ENCODE measurements around the gene ANKRD33B.
"Not testable (repeated sequence)": the region's sequence is repeated elsewhere in the genome, so short reads cannot be mapped to it uniquely, and the experiment has no call there.

The ANKRD33B gene

DNA sequence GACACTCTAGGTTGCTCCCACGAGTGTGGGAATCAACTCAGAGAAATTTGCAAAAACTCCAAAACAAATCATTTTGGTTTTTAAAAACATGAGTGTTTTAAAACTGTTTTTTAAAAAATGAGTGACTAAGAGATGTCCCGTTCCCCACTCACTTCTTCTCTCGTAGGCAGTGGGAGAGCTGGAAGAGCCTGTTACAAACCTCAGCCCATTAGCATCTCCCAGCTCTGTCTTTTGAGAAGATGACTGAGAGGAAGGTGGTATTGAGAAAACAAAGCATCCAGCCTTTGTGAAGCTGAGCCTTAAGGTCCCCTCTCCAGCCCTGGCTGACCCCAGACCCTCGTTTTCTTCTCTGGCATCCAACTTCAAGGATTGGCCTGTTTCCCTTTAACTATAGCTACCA, 4.7 kb upstream of the ANKRD33B start:
- no peak for DNase-seq (ENCODE audit: low spot score)

DNA sequence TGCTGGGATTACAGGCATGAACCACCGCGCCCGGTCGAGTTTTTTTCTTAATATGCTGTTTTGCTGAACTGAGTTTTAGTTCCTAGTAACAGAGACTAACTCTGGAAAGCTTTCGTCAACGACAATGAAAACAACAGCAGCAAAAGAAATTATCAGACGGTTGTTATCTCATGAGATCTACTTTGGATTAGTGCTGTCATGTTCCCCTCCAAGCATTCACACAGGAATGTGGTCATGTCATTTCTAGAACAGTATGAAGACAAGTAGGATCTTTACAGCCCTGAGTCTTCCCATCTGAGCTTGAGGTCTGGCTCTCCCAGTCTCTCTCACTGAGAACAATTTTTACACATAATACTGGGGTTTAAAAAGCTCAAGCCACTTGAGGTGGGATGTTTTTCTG, 4.0 kb upstream of the ANKRD33B start:
- no peak for DNase-seq (ENCODE audit: low spot score)

- DNase-seq (ENCODE audit: low spot score), result no peak
Observed at GRCh38 chr5:10562201-10563109, 1.4 kb upstream of the ANKRD33B start.

GRCh38 chr5:10563110-10563944, 543 bp upstream of the ANKRD33B start:
- DNase-seq (ENCODE audit: low spot score), result peak; percentile 63

DNA sequence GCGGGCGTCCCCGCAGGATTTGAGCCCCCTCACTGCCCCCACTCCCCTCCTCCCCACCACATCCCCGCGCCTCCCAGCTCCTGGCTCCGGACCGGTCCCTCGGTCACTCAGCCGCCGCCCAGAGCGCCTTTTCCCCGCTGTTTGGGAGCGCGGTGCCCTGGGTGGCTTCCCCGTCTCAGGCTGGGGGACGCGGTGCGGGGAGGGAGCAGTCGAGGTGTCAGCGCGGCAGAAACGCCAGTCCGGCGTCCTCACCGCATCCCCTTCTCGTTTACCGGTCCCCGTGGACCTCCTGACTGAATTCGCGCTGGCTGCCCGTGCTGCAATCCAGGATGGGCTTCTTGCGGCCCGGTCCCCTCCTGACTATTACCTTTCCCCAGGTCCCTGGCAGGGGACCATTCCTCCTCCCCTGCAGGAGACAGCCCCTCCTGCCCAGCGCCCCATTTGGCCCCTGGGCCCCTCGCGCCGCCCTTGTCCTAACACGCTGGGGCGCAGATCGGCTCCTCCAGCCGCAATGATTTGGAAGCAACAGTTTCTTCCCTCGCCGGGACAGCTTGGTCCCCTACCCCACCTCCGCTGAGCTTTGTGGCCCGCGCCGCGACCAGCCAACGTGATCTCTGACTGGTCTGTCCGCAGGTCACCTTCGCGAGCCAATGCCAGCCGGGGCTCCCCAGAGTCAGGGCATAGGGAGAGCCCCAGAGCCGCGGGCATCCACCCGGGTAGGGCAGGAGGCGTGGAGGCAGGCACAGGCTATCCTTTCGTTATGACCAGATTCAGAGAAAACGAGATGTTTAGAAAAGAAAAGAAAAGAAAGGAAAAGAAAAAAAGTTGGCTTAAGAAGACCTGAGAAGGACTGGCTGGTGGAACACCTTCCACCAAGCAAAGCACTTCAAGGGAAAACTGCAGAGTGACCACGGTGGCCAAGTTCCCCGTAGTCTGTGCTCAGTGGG, 1.2 kb downstream of the ANKRD33B start:
- no peak for DNase-seq (ENCODE audit: low spot score)

DNA sequence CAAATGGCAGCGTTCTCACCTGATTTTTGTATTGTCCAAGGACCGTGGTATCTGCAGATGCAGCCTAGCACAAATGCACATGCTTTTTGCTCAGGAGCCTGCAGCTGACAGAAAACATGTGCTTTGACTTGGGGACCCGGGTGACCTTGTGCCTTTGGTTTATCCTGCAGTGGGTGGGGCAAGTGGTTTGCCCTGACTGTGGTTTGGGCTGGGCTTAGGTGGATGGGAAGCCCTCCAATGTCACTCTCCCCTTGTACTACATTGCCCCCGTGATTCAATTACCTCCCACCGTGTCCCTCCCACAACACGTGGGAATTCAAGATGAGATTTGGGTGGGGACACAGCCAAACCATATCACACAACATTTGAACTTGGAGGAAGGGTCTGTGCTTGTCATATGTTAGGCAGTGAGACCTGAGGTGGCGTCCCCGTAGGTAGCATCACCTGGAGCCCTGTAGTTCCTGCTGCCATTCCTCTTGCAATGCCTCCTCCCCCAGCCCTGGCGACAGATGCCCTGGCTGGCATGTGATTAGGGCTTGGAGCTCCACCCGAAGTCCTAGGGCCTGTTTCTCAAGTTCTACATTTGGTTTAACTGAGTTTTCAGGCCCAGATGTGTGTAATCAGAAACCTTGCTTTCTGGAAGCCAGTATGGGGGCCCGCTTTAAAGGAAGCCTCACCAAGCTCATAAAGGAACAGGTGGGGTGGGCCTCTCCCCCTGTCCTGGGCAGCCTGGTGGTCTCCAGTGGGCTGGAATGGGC, 2.1 kb downstream of the ANKRD33B start:
- DNase-seq (ENCODE audit: low spot score), result no peak

DNA sequence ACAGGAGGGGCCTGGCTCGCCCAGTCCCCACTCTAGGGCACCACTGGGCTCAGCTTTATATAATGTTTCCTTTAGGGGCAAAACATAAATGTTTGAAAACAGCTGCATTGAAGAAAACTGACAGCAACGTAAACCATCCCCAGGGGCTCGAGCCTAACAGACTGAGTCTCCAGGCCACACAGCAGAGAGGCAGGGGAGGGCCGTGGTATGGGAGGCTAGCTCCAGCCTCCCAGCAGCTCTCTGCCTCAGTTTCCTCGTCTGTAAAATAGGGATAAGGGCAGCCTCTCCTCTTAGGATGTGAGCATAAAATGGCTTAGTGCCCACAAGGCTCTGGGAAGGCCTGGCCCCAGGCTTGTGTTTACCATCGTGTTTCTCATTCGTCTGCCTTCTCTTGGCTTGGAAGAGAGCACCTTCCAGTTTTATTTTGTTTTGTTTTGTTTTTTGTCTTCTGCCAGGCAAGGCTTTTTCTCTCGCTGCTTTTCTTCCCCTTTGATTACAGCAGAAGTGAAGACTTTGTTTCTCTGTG, 2.7 kb downstream of the ANKRD33B start:
- DNase-seq (ENCODE audit: low spot score), result no peak

DNA sequence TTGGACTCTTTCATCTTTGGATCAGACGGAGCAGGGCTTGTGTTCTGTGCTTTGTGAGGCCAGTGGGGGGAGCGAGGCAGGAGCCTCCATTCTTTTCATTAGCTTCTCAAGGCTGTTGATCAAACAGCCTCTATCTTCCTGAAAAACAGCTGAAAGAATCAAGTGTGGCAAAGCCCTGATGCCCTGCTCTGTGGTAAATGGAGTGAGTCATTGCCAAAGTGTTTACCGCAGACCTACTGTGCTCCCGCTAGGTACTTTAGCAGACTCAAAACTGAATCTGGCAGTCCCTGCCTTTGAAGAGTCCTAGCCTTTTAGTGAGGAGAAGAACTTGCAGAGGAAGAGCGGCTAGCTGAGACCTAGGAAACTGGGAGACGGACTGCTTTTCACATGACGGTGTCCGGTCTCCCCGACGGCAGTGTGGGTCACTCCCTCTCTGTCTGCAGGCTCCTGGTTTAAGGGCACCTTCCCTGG, 3.3 kb downstream of the ANKRD33B start:
- DNase-seq (ENCODE audit: low spot score), result no peak

GRCh38 chr5:10567781-10568321, 4.0 kb downstream of the ANKRD33B start:
- DNase-seq (ENCODE audit: low spot score), result no peak

- DNase-seq (ENCODE audit: low spot score), result not testable (repeated sequence)
Observed at GRCh38 chr5:10570540-10570939, 6.7 kb downstream of the ANKRD33B start.

DNA sequence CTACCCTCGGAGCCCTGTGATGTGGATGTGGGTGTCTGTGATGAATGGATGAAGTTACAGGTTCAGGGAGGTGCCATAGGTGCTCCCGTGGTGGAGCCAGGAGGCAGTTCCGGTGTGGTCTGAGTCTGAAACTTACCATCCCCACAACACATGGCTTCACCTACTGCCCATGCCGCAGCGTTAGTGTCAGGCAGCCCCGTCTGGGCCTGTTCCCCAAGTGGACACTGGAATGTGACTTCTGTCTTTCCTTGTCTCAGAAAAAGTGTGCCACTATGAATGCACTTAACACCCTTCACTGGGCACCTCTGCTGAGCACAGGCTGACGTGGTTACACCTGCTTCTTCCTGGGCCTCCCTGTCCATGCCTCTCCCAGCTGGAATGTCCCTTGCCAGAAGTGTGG, 8.6 kb downstream of the ANKRD33B start:
- DNase-seq (ENCODE audit: low spot score), result no peak

GRCh38 chr5:10573487-10574145, 9.7 kb downstream of the ANKRD33B start:
- no peak for DNase-seq (ENCODE audit: low spot score)

DNA sequence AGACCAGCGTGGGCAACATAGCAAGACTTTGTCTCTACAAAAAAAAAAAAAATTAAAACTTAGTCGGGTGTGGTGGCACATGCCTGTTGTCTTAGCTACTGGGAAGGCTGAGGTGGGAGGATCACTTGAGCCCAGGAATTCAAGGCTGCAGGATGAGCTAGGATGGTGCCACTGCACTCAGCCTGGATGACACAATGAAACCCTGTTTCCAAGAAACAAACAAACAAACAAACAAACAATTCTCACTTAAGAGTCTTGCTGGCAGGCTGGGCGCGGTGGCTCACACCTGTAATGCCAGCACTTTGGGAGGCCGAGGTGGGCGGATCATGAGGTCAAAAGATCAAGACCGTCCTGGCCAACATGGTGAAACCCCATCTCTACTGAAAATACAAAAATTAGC, 11.0 kb downstream of the ANKRD33B start:
- not testable (repeated sequence) for DNase-seq (ENCODE audit: low spot score)

DNA sequence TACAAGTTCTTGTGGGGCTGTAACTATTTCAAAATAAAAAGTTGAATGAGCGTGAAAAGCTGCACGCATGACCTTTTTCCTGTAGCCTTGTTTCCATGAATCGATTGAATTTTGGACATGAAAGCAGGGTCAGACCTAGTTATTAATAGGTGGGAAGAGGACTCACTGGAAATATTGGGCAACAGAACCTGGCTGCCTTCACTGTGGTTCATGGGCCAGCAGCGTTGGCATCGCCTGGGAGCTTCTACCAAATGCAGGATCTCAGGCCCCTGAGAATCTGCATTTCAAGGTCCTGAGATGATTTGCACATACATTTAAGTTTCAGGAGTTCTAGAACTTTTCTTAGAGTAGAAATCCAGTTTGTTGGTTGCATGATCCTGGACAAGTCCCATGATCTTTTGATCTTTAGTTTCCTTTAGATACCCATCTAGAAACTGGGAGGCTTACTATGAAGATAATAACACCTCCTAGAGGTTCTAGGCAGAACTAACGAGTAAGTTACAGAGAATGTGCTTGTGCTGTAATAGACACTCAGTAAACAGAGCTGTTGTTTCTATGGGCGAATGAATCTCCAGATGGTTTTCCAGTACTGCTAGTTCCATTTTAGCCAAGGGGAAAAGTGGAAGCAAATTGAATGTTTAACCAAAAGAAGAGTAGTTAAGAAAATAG, 12.4 kb downstream of the ANKRD33B start:
- DNase-seq (ENCODE audit: low spot score), result no peak

DNA sequence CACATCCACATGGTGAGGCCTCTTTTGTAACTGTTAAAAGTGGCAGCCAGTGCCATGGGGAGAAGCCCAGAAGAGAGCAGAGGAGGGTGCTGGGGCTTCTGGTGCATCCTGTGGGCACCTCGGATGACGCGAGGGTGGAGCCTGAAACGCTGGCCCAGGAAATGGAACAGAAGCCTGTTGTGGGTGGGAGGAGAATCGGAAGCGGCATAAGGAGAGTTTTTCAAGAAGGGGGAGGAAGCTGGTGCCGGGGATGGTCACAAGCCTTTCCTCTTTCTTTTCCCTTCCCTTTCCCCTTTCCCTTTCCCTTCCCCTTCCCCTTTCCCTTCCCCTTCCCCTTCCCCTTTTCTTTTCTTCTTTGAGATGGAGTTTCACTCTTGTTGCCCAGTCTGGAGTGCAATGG, 12.9 kb downstream of the ANKRD33B start:
- no peak for DNase-seq (ENCODE audit: low spot score)

- DNase-seq (ENCODE audit: low spot score), result no peak
Observed at GRCh38 chr5:10577371-10578292, 13.8 kb downstream of the ANKRD33B start.

DNA sequence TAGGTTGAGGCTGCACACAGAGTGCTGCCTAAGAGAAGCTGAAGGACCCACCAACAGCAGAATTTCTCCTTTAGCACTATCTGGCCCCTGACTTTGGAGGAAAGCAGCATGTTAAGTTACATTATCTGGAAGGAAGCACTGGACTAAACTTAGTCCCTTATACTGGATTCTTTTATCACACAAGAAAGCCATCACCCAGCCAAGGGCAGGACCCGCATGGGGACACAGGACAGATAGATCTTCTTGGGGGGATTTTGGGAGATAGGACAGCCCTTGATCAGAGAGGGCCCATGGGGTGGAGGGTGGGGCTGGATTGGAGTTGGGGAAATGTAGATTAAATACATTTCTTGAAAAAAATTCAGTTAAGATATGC, 14.4 kb downstream of the ANKRD33B start:
- no peak for DNase-seq (ENCODE audit: low spot score)

GRCh38 chr5:10578869-10579268, 15.0 kb downstream of the ANKRD33B start:
- DNase-seq (ENCODE audit: low spot score), result no peak

Measured in HuH-7.5 (cell line).